Activated CD8-positive, alpha-beta memory T cell treated with anti-CD3 and anti-CD28 coated beads for 4 hours (primary cell): ENCODE results near the gene PRDM1.

ENCODE experiments used
- DNase-seq, 2 donors: peaks; one replicate each; pipeline ENCODE4 v3.0.0-alpha.2; 2020; ENCODE audit warnings: low read depth in 2 of 2

The PRDM1 gene

GRCh38 chr6:106070636-106071035 is 15.5 kb upstream of the PRDM1 start:
- no peak for DNase-seq

DNA sequence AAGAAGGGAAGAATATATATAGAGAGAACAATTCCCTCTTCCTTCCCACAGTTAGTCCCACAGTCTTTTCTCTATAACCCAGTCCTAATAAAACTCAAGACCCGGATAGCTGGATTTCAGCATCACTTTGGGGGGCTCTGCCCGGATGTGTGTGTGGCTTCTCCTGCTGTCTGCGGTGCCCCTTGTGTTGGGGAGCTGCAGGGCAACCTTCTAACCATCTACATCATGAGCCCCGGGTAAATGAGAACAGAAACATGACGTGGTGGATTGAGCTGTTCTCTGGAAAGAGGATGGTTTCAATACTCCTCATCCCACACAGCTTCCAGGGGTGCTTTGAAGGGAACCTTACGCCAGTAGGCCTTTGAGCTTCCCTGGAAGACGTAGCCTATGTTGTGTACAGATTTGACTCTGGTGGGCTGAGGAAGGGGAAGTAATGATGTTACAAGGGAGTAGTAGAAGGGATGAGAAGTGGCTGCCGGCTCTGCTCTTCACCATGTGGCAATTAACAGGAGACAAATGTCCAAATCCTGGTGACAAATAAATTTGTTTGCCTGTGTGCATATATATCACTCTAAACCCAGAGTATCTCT is 13.5 kb upstream of the PRDM1 start:
- no peak for DNase-seq

DNA sequence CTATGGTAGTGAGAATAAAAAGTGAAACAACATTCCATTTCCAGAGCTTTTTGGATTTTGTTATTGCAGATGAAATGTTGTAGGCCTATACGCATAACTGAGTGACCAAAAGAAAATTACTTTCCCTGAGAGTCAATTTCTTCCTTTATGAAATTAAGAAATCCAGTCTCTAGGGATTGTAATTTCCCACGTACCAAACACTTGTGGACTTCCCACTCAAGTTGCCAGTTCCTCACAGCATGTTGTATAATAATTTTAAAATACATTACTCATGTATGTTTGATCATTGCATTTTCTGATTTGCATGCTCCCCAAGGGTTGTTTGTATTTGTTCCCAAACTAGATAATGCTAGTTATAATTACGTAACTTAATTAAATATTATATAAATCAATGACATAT is 12.0 kb upstream of the PRDM1 start:
- no peak for DNase-seq

DNA sequence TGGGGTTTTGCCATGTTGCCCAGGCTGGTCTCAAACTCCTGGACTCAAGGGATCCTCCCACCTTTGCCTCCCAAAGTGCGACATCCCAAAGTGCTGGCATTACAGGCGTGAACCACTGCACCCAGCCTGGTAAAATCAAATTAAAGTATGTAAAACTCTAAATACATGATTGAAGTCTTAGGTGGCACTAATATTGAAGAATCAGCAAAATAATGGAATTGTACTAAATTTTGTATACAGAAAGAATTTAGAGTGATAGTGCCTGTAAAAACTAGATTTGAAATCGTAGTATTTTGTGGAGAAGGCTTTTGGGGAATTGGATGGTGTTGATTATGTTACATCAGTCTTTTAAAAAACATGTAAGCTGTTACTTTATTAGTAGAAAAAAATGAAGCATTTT is 10.0 kb upstream of the PRDM1 start:
- DNase-seq: no peak

GRCh38 chr6:106077170-106077569 is 9.0 kb upstream of the PRDM1 start:
- no peak for DNase-seq

DNA sequence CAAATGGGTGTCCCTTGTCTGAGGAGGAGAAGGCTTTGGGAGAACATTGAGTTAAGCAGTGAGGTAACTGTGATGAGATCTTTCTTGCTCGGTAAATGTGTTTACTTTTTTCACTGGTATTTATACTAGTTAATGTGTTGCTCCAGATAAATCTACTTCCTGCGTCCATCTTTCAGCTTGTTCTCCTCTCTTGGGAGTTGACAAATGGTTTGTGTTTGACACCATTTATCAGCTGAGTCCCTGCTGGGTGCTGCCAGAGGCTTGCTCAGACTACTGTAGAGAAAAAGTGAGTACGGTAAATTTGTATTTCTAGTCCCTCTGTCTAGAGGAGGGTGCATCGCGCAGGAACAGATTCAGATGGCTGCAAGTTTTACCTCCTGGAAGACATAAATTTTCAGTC is 8.3 kb upstream of the PRDM1 start:
- DNase-seq: no peak

DNA sequence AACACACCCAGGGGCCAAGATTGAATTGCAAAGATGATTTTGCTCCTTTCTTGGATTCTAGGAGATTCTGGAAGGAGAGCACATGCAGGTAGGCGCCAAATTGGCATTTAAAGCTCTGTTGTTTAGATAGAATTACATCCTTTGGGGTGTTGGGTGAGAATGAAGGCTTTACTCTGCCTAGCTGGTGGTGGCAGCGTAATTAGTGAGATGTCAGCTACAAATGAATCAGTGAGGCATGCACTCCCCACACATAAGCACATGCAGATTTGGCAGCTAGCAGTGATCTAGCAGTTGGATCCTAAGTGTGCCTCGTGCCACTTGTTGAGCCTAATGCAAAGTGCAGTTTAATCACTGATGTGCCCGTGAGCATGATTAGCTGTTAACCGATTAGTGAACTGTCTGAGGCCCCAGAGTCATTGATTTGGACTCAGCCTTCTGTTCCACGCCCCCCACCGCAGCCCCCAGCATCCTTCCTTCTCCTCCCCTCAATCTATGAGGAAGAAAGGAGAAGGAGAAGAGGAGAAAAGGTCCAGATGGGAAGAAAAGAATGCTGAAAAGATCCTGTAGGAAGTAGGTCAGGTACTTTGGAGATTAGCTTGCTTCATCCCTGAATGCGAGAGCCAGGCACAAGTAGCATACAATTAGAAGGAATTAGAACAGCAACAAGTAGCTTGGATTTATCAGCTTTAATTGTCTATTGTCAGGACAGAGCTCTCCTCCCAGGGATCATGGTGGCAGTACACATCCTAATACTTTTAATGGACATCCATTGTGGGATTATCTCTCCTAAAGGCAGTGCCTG is 6.0 kb upstream of the PRDM1 start:
- no peak for DNase-seq

DNA sequence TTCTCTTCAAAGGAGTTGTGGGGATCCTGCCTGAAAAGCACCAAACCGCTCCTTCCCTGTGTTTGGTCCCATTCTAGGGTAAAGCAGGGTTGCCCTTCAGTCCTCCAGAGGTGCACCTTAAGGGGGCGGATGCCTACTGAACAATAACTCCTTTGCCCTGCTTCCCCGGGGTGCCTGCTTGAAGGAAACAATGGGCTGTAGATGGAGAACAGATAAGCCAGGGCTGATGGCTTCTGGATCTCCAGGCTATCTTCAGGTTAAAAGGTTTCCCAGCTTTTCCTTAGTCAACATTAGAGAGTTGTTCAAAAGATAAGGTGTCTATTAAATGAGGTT is 5.4 kb upstream of the PRDM1 start:
- no peak for DNase-seq

DNA sequence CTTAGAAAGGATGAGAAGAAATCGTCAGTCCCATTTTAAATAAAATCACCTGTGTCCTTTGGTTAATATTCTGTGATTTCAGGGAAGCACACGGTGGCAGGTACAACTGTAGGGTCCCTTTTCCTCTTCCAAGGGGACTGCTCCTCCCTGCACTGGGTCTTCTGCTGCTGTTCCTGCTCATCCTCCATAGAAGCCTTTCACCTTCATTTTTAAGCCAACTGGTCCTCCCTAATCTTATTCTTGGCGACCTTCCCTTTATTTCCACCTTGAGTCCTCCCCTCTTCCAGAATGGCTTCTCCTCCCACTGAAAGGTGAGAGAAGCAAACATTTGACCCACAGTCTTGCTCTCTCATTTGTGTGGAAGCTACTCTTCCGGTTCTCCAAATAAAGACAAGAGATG is 4.4 kb upstream of the PRDM1 start:
- no peak for DNase-seq

DNA sequence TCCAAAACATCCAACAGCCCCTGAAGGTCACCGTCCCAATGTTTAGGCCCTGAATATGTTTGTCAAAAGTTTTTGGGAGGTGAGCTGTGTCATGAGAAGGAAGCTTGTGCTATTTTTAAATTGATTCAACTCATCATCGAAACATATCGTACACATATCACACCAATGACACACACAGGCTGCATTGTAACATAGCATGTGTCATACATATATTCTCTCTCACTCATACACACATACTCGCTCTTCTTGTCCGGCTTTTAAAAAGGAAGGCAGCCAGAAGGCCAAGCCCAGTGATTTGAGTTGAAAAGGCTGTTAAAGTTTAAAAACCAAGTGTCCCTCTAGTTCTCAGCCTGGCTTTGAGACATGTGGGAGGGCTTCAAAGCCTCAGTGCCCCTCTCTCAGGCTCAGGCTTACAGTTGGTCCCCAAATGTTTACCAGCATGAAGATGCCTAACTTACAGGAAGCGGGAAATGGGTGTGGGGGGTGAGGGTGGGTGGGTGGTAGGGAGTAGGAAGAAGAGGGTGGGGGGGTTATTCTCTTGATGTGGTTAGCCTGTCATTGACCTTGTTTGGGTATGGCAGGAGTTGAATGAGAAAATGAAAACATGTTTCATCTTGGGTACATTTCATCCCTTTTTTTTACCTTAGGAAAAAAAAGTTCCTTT is 3.3 kb upstream of the PRDM1 start:
- no peak for DNase-seq

DNA sequence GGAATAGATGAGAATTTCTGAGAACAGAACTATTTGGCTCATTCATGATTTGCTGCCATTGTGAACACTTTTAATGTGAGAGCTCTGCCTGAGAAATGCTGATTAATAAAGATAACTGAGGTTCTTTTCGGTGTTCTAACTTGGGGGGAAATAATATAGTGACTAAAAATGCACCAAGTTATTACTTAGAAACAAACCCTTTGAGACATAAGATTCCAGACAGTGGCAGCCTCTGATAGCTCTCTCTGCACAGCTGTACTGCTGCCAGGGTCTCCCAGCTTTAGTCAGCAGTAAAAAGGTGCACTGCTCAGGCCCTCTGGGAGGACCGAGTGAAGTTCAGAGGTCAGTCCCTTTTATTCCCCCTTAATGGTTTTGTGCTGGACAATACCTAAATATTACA is 2.5 kb upstream of the PRDM1 start:
- no peak for DNase-seq

- no peak for DNase-seq
Observed at GRCh38 chr6:106084106-106084988, 1.8 kb upstream of the PRDM1 start.

DNA sequence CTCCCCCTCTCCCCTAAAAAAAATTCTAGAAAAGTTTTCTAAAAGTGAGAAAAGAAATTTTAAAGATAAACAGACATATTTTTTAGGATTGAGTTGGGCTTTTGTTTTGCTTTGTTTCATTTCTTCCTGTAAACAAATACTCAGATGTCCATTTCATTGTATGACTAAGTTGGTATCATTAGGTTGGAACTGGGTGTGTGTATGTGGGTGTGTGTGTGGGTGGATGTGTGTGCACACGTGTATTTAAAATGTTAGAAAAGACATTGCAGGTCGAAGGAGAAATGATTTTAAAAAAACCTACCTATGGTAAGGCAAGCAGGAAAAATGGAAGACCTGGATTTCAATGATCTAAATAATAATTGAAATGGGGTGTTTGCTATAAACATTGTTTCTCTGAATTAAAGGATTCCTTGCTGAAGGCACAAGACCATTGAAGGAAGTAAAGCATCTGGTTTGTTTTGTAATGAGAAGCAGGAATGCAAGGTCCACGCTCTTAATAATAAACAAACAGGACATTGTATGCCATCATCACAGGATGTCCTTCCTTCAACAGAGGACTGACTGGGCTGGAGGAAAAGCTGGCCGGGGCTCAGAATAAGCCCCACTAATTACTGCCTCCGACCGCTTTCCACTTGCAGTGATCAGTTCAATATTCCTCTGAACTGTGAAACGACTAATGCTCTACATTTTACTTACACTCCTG is 996 bp upstream of the PRDM1 start:
- DNase-seq: no peak

GRCh38 chr6:106085692-106085983 is 498 bp upstream of the PRDM1 start:
- no peak for DNase-seq

DNA sequence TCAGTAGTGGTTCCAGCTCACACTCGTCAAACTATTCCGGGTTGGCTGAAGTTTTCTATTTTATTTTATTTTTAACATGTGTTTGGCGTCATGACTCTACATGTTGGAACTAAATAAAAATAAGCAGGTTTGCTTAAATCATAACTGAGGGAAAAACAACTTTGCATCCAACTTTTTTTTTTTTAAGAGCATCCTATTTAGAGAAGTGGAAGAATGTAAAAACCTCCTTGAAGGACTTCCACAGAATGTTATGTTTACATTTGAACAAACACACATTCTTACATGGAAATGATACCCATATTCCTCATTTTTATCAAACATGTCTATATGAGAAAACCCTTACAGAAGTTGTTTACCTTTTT is 659 bp downstream of the PRDM1 start:
- no peak for DNase-seq

DNA sequence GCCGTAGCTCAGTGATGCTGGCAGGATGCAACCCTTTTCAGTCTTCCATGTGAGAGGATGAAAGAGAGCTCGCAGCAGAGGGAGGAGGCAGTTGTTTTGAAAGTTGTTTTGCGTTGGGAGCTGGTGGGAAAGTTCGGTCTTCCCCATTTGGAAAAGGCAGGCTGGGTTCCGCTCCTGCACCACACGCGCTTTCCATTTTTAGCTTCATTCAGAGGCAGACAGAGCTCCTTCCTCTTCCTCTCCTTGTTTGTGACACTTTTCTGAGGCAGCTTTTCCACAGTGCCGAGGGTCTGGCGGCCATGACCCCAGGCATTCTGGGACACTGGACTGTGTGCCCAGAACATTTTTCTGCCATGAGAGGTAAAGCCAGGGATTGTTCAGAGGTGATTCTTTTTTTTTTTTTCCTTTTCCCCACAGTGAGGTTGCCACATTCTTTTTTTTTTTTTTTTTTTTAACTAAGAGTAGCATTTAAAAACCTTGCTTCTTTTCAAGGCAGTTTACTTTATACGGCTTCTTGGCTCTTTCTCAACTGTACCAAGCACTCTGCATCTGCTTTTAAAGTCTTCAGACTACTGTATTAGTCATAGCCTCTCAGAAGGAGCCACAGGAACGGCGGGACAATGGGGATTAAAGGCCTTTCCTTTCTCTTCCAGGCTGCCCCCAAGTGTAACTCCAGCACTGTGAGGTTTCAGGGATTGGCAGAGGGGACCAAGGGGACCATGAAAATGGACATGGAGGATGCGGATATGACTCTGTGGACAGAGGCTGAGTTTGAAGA is 1.6 kb downstream of the PRDM1 start:
- no peak for DNase-seq

DNA sequence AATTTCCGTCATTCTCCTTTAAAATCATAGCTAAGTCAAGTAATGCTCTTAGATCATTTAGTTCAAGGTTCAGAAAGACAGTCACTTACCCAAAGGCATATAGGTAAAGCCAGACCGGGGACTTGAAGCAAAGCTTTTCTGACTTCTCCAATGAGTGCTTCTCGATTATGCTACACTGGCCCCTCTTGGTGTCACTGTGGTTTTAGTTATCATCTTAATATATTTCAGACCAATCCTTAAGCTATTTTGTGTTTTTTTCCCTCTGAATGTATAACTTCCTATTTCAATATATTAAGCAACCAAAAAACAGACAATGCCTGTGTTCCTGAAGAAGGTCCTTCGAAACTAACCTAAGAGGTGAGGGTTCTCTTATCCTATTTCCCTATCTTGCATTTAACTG is 3.9 kb downstream of the PRDM1 start:
- no peak for DNase-seq

GRCh38 chr6:106092279-106092678 is 6.1 kb downstream of the PRDM1 start:
- no peak for DNase-seq

GRCh38 chr6:106094261-106094963 is 8.3 kb downstream of the PRDM1 start:
- DNase-seq: no peak

DNA sequence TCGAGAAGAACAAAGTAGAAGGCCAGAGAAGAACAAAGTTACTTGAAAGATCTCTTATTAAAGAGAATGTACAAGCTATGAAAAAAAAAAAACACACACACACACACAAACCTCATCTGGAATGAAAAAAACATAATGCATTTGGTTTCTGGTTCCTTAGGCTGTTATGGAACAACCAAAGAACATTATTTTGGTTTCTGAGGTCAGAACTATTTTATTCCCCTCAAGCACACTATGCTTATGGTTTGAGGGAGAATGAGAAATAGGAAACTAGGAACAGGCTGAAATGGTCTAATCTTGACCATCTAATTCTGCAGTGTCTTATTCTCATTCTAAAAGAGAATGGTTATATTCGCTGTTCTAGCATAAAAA is 8.8 kb downstream of the PRDM1 start:
- no peak for DNase-seq
